Astrocyte (in vitro differentiated cells and primary cell): ENCODE measurements around the gene TMC4. TPM values are rescaled to one million over a fixed set of nuclear protein-coding genes. Genes with fewer than 3 reads are reported as not detected.

Experiments used
- DNase-seq: peaks from one replicate; pipeline ENCODE4 v3.0.0-alpha.2; 2010; ENCODE audit warnings: low read depth
- FAIRE-seq: peaks from 2 replicates; lab custom pipeline; 2011; peaks lifted over from hg19 to GRCh38; lab: Jason Lieb, UNC
- H2AFZ ChIP-seq: 2 replicates; pipeline ENCODE4 v1.6.0; 2012; ENCODE audit warnings: low read depth, low read length, inconsistent platforms
- H3K27ac ChIP-seq: 2 replicates; pipeline ENCODE4 v1.5.1; 2011; ENCODE audit warnings: low read depth, low read length, inconsistent platforms
- H3K27me3 ChIP-seq: 2 replicates; pipeline ENCODE4 v1.6.0; 2011; ENCODE audit warnings: low read length, inconsistent platforms; ENCODE audit not compliant: insufficient read depth
- H3K36me3 ChIP-seq: 2 replicates; pipeline ENCODE4 v1.5.1; 2011; ENCODE audit warnings: low read length, inconsistent platforms; ENCODE audit not compliant: insufficient read depth
- H3K4me1 ChIP-seq: 2 replicates; pipeline ENCODE4 v1.5.1; 2011; ENCODE audit warnings: low read length, inconsistent platforms; ENCODE audit not compliant: insufficient read depth
- H3K4me2 ChIP-seq: 2 replicates; pipeline ENCODE4 v1.6.0; 2012; ENCODE audit warnings: low read length, inconsistent platforms
- H3K4me3 ChIP-seq: 2 replicates; pipeline ENCODE4 v1.5.1; 2011; ENCODE audit warnings: low read depth, mild to moderate bottlenecking, low read length, inconsistent platforms; ENCODE audit not compliant: insufficient read depth
- H3K79me2 ChIP-seq: 2 replicates; pipeline ENCODE4 v1.6.0; 2012; ENCODE audit warnings: mild to moderate bottlenecking, low read length, inconsistent platforms; ENCODE audit not compliant: insufficient read depth
- H3K9ac ChIP-seq: 2 replicates; pipeline ENCODE4 v1.6.0; 2012; ENCODE audit warnings: mild to moderate bottlenecking, low read length, inconsistent platforms
- H3K9me3 ChIP-seq: 2 replicates; pipeline ENCODE4 v1.5.1; 2012; ENCODE audit warnings: low read depth, mild to moderate bottlenecking, low read length, inconsistent platforms; ENCODE audit not compliant: insufficient read depth
- H4K20me1 ChIP-seq: 2 replicates; pipeline ENCODE4 v1.6.0; 2012; ENCODE audit warnings: low read length, inconsistent platforms; ENCODE audit not compliant: insufficient read depth
- H3K27ac Mint-ChIP-seq: one replicate; pipeline ENCODE4 v1.8.0; 2021; ENCODE audit warnings: mild to moderate bottlenecking, mixed read lengths; ENCODE audit not compliant: unreplicated experiment
- H3K27me3 Mint-ChIP-seq: one replicate; pipeline ENCODE4 v1.8.0; 2021; ENCODE audit warnings: low read depth, mixed read lengths; ENCODE audit not compliant: unreplicated experiment
- H3K36me3 Mint-ChIP-seq: one replicate; pipeline ENCODE4 v1.8.0; 2021; ENCODE audit warnings: low read depth, mixed read lengths; ENCODE audit not compliant: unreplicated experiment
- H3K4me1 Mint-ChIP-seq: one replicate; pipeline ENCODE4 v1.8.0; 2021; ENCODE audit warnings: low read depth, mixed read lengths; ENCODE audit not compliant: unreplicated experiment
- H3K4me3 Mint-ChIP-seq: one replicate; pipeline ENCODE4 v1.8.0; 2021; ENCODE audit warnings: mild to moderate bottlenecking, moderate library complexity, mixed read lengths; ENCODE audit not compliant: unreplicated experiment
- H3K9me3 Mint-ChIP-seq: one replicate; pipeline ENCODE4 v1.8.0; 2021; ENCODE audit warnings: mild to moderate bottlenecking, mixed read lengths; ENCODE audit not compliant: unreplicated experiment
- CTCF ChIP-seq: IDR thresholded peaks from 2 replicates; pipeline ENCODE4 v1.5.1; 2011; ENCODE audit warnings: low read depth, mild to moderate bottlenecking, inconsistent platforms, low read length, moderate library complexity; ENCODE audit not compliant: insufficient read depth
- EZH2 ChIP-seq: IDR thresholded peaks from 2 replicates; pipeline ENCODE4 v1.6.1; 2012; ENCODE audit warnings: mild to moderate bottlenecking, low read length, inconsistent platforms; ENCODE audit not compliant: insufficient read depth
- total RNA-seq: library from RNA; stranded (reverse); gene quantifications from 2 replicates; pipeline ENCODE4 v1.2.1, GENCODE V29; 2021

TMC4 gene
- total RNA-seq, 1 donor from 2014 or later: 1.9 TPM

- Mint-ChIP-seq H3K36me3 (peaks cover 17% of the 10 kb centered on the region), H3K9me3 (no peaks in the 10 kb centered on the region), H3K27ac (no peak overlapping the region), H3K27me3 (no peaks in the 10 kb centered on the region), H3K4me3 (no peak overlapping the region), H3K4me1 (no peaks in the 10 kb centered on the region)
- H3K36me3 ChIP-seq: peaks cover 4% of the 10 kb centered on the region
- no peaks in the 10 kb centered on the region for H3K27me3 ChIP-seq
- TF ChIP-seq CTCF (no peak), EZH2 (no peak)
- no peaks in the 10 kb centered on the region for H4K20me1 ChIP-seq
- no peaks in the 10 kb centered on the region for H3K79me2 ChIP-seq
- no peak overlapping the region for H3K9ac ChIP-seq
- DNase-seq (no peak), FAIRE-seq (no peak)
- H3K4me3 ChIP-seq: no peak overlapping the region
- no peaks in the 10 kb centered on the region for H3K9me3 ChIP-seq
- no peaks in the 10 kb centered on the region for H3K4me1 ChIP-seq
- no peak overlapping the region for H2AFZ ChIP-seq
- no peak overlapping the region for H3K4me2 ChIP-seq
- no peak overlapping the region for H3K27ac ChIP-seq
Observed at GRCh38 chr19:54128796-54129616, 44.0 kb downstream of the TMC4 start.

GRCh38 chr19:54128441-54128725 is 44.6 kb downstream of the TMC4 start:
- H3K36me3 ChIP-seq: peaks cover 7% of the 10 kb centered on the region
- H3K4me2 ChIP-seq: no peak overlapping the region
- FAIRE-seq: no peak
- H3K4me1 ChIP-seq: no peaks in the 10 kb centered on the region
- H3K27ac ChIP-seq: no peak overlapping the region
- Mint-ChIP-seq H3K36me3 (peaks cover 17% of the 10 kb centered on the region), H3K4me3 (no peak overlapping the region), H3K4me1 (no peaks in the 10 kb centered on the region), H3K27ac (no peak overlapping the region), H3K9me3 (no peaks in the 10 kb centered on the region), H3K27me3 (no peaks in the 10 kb centered on the region)
- no peaks in the 10 kb centered on the region for H4K20me1 ChIP-seq
- TF ChIP-seq EZH2: no peak
- TF ChIP-seq CTCF: no peak
- no peak for DNase-seq
- no peaks in the 10 kb centered on the region for H3K79me2 ChIP-seq
- H2AFZ ChIP-seq: no peak overlapping the region
- H3K4me3 ChIP-seq: no peak overlapping the region
- no peaks in the 10 kb centered on the region for H3K9me3 ChIP-seq
- no peaks in the 10 kb centered on the region for H3K27me3 ChIP-seq
- H3K9ac ChIP-seq: no peak overlapping the region
